GM12892 (cell line): Measurements from ENCODE around the gene RBPJ.

Experiments used
- POLR2A ChIP-seq: IDR thresholded peaks from 2 replicates; pipeline ENCODE4 v1.6.1; 2011; ENCODE audit warnings: low read depth, low read length, control low read depth
- POLR2AphosphoS5 ChIP-seq: IDR thresholded peaks from 2 replicates; pipeline ENCODE4 v1.6.1; 2011; ENCODE audit warnings: low read depth, low read length, control low read depth
- TAF1 ChIP-seq: IDR thresholded peaks from 2 replicates; pipeline ENCODE4 v1.6.1; 2011; ENCODE audit warnings: low read depth, mild to moderate bottlenecking, control low read depth, low read length, borderline replicate concordance

DNA sequence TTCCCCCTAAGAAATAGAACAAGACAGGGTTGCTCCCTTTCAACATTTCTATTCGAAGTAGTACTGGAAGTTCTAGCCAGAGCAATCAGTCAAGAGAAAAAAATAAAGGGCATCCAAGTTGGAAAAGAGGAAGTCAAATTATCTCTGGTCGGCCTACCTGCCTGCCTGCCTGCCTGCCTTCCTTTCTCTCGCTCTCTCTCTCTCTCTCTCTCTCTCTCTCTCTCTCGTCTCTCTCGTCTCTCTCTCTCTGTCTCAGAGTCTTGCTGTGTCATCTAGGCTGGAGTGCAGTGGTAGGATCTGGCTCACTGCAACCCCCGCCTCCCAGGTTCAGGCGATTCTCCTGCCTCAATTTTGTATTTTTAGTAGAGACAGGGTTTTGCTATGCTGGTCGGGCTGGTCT lies 126.6 kb downstream of the RBPJ start:
- TF ChIP-seq POLR2A, result no peak
- TF ChIP-seq TAF1, result no peak
- TF ChIP-seq POLR2AphosphoS5, result no peak
